Measurements from ENCODE around the gene GPD2.

- no peak for TF ChIP-seq ZNF274 (IDR thresholded peaks at IDR 0.05; ENCODE audit: low read depth, low read length)
- TF ChIP-seq YY1 (IDR thresholded peaks at IDR 0.05; ENCODE audit: insufficient read depth, insufficient read length) = no peak
- no peak for TF ChIP-seq SUZ12 (IDR thresholded peaks at IDR 0.05; ENCODE audit: extremely low read depth, insufficient read depth, insufficient read length)
Measured at GRCh38 chr2:156630579-156631337, 194.6 kb downstream of the GPD2 start.

All from NT2/D1 (cell line).